Type B pancreatic cell (in vitro differentiated cells): ENCODE data around the gene DHDDS. TPM values are rescaled to one million over a fixed set of nuclear protein-coding genes. Genes with fewer than 3 reads are reported as not detected.

ENCODE experiments used
- DNase-seq: peaks from one replicate; pipeline ENCODE4 v3.0.0; 2021; ENCODE audit warnings: mixed read lengths; ENCODE audit not compliant: unreplicated experiment; ENCODE audit errors: extremely low spot score
- H3K27ac Mint-ChIP-seq: 2 replicates; pipeline ENCODE4 v1.8.0; 2021; ENCODE audit warnings: mild to moderate bottlenecking, mixed read lengths
- H3K27me3 Mint-ChIP-seq: 2 replicates; pipeline ENCODE4 v1.8.0; 2021; ENCODE audit warnings: mixed read lengths
- H3K36me3 Mint-ChIP-seq: 2 replicates; pipeline ENCODE4 v1.8.0; 2021; ENCODE audit warnings: mixed read lengths
- H3K4me1 Mint-ChIP-seq: one replicate; pipeline ENCODE4 v1.8.0; 2021; ENCODE audit warnings: mixed read lengths; ENCODE audit not compliant: unreplicated experiment
- H3K4me3 Mint-ChIP-seq: 2 replicates; pipeline ENCODE4 v1.8.0; 2021; ENCODE audit warnings: mild to moderate bottlenecking, mixed read lengths
- H3K9me3 Mint-ChIP-seq: 2 replicates; pipeline ENCODE4 v1.8.0; 2021; ENCODE audit warnings: mixed read lengths
- CTCF ChIP-seq: fragments of 200-600 bp; sonication (generic); conservative IDR thresholded peaks from 2 replicates; pipeline ENCODE4 v1.5.0; 2021; ENCODE audit warnings: antibody characterized with exemption, mild to moderate bottlenecking
- total RNA-seq: library from RNA; stranded (reverse); gene quantifications from 2 replicates; pipeline ENCODE4 v1.2.1, GENCODE V29; 2021; ENCODE audit warnings: low replicate concordance

The DHDDS gene
- total RNA-seq, 1 donor from 2014 or later: 46.5 TPM

- Mint-ChIP-seq H3K4me1 (peaks cover 46% of the 10 kb centered on the region), H3K9me3 (no peaks in the 10 kb centered on the region), H3K36me3 (peaks cover 35% of the 10 kb centered on the region), H3K27ac (peak overlapping the region; percentile 95), H3K27me3 (no peaks in the 10 kb centered on the region), H3K4me3 (peak overlapping the region; percentile 94)
- DNase-seq: peak; percentile 86
- peak; percentile 16 for TF ChIP-seq CTCF
These were observed 39.6 kb downstream of the DHDDS start for GRCh38 chr1:26471498-26472319.

GRCh38 chr1:26472320-26472900 is 40.3 kb downstream of the DHDDS start, which contains the start of gene HMGN2:
TSS of gene HMGN2 (plus strand) at chr1:26472440. CDS start at chr1:26472613, 173 bp downstream.
- peak; percentile 92 for DNase-seq
- H3K27ac Mint-ChIP-seq: peak within 1 kb of the TSS; percentile 95
- peak within 1 kb of the TSS; percentile 94 for H3K4me3 Mint-ChIP-seq
- peaks cover 33% of the 10 kb centered on the region for H3K36me3 Mint-ChIP-seq
- H3K9me3 Mint-ChIP-seq: no peaks in the 10 kb centered on the region
- no peak for TF ChIP-seq CTCF
- peaks cover 46% of the 10 kb centered on the region for H3K4me1 Mint-ChIP-seq
- no peaks in the 10 kb centered on the region for H3K27me3 Mint-ChIP-seq

GRCh38 chr1:26472901-26473845 is 41.1 kb downstream of the DHDDS start:
- Mint-ChIP-seq H3K4me1 (peaks cover 47% of the 10 kb centered on the region), H3K27me3 (no peaks in the 10 kb centered on the region), H3K27ac (peak overlapping the region; percentile 73), H3K9me3 (no peaks in the 10 kb centered on the region), H3K4me3 (peak overlapping the region; percentile 92), H3K36me3 (peaks cover 37% of the 10 kb centered on the region)
- TF ChIP-seq CTCF: no peak
- DNase-seq: peak; percentile 96

- DNase-seq: no peak
- no peaks in the 10 kb centered on the region for H3K27me3 Mint-ChIP-seq
- peaks cover 41% of the 10 kb centered on the region for H3K36me3 Mint-ChIP-seq
- H3K27ac Mint-ChIP-seq: peak overlapping the region; percentile 16
- H3K4me1 Mint-ChIP-seq: peaks cover 36% of the 10 kb centered on the region
- no peaks in the 10 kb centered on the region for H3K9me3 Mint-ChIP-seq
- H3K4me3 Mint-ChIP-seq: peak overlapping the region; percentile 92
- no peak for TF ChIP-seq CTCF
These were observed 42.7 kb downstream of the DHDDS start for GRCh38 chr1:26474818-26475217.

DNA sequence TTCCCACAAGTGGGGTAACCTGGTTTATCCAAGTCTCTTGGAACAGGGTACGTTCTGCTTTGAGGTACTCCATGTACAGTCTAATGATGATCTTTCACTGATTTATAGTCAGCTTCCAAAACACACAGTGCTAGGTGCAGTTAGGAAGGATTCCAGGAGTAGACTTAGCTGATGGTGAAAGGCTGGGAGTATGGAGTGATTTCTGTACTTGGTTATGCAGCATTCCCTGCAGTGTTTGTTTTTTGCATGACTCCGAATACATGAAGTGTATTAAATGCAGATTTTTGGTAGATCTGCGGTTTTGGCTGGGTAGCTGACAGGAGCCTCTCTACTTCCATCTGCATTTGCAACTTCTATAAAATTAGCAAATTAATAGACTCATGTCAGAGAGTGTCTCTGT is 43.9 kb downstream of the DHDDS start:
- Mint-ChIP-seq H3K36me3 (peaks cover 36% of the 10 kb centered on the region), H3K4me1 (peaks cover 25% of the 10 kb centered on the region), H3K27me3 (no peaks in the 10 kb centered on the region), H3K4me3 (peak overlapping the region; percentile 36), H3K9me3 (no peaks in the 10 kb centered on the region), H3K27ac (peak overlapping the region; percentile 47)
- DNase-seq: no peak
- no peak for TF ChIP-seq CTCF
